Transverse colon (tissue), 4 donors: ENCODE results near the gene NCK2. TPM values are rescaled to one million over a fixed set of nuclear protein-coding genes. Genes with fewer than 3 reads are reported as not detected.

Source experiments
- DNase-seq: peaks from one replicate; pipeline ENCODE4 v3.0.0-alpha.2; 2019
- H3K27ac ChIP-seq, 4 donors: fragments of 200-600 bp; sonication (generic); 2 replicates each; pipeline ENCODE4 v1.5.1; 2016 to 2018; ENCODE audit warnings: inconsistent platforms in 4 of 4
- H3K27me3 ChIP-seq: fragments of 200-600 bp; sonication (generic); 2 replicates; pipeline ENCODE4 v1.5.1; 2017; ENCODE audit warnings: inconsistent platforms
- H3K36me3 ChIP-seq, 4 donors: fragments of 200-600 bp; sonication (generic); 2 replicates each; pipeline ENCODE4 v1.5.1; 2017 to 2019; ENCODE audit warnings: inconsistent platforms in 4 of 4
- H3K4me1 ChIP-seq, 4 donors: fragments of 200-600 bp; sonication (generic); 2 replicates each; pipeline ENCODE4 v1.5.1; 2017 to 2020; ENCODE audit warnings: inconsistent platforms in 4 of 4
- H3K4me3 ChIP-seq, 4 donors: fragments of 200-600 bp; sonication (generic); 1 replicate in 1 of 4; 2 replicates in 3 of 4; pipeline versions ENCODE4 v1.5.1 to v1.6.1; 2017 to 2019; ENCODE audit warnings: inconsistent platforms in 4 of 4
- H3K9me3 ChIP-seq, 2 donors: fragments of 200-600 bp; sonication (generic); 2 replicates each; pipeline ENCODE4 v1.5.1; 2017 to 2019; ENCODE audit warnings: inconsistent platforms in 2 of 2
- EP300 ChIP-seq: sonication (generic); formaldehyde crosslinking; IDR thresholded peaks from one replicate; pipeline ENCODE4 v1.6.1; 2017; ENCODE audit warnings: antibody characterized with exemption, low read depth
- POLR2A ChIP-seq: fragments of 450-650 bp; IDR thresholded peaks from one replicate; pipeline ENCODE4 v1.6.1; 2016; ENCODE audit warnings: antibody characterized with exemption, mild to moderate bottlenecking, moderate library complexity
- POLR2AphosphoS5 ChIP-seq, 3 donors: sonication (generic); formaldehyde crosslinking; IDR thresholded peaks; one replicate each; pipeline ENCODE4 v1.6.1; 2016; ENCODE audit warnings: antibody characterized with exemption in 3 of 3
- WGBS, 2 donors: methylation state at CpG; one replicate each; pipeline ENCODE4 v1.1.5; 2018; ENCODE audit warnings: low coverage in 1 of 2; 5-methylcytosine and 5-hydroxymethylcytosine counted together
- in situ Hi-C, 4 donors: fragments of 200-750 bp; cut with MboI; loops; one replicate each; pipeline versions ENCODE4 v1.15.0 to v1.15.1; 2017; ENCODE audit warnings: low sequenced_read_pairs in 3 of 4, low pct_ligation_motif_present in 1 of 4, low pct_unique_long_range_greater_than_20kb in 1 of 4
- intact Hi-C: fragments of 100-400 bp; cut with DNase I; formaldehyde crosslinking; loops from one replicate; pipeline ENCODE4 v1.15.1; 2023; ENCODE audit warnings: low total_unique reads
- total RNA-seq, 4 donors: library from RNA; depleted of rRNA; stranded (reverse); fragments of >200 nt; gene quantifications; one replicate each; pipeline ENCODE4 v1.1.0, GENCODE V29; 2016
- TF ChIP-seq, protein P1 (sequence below), 5 experiments: fragments of 200-600 bp in 3 of 5; fragments of 450-650 bp in 2 of 5; sonication (generic) in 3 of 5; IDR thresholded peaks; 1 replicate in 2 of 5; 2 replicates in 3 of 5; pipeline ENCODE4 v1.5.1; 2016 to 2017; ENCODE audit warnings: antibody characterized with exemption in 5 of 5, inconsistent platforms in 3 of 5, mild to moderate bottlenecking in 2 of 5, moderate library complexity in 1 of 5

NCK2 gene
- total RNA-seq, 4 donors from 2014 or later, result 42.2 to 74.1 (median 59.9) TPM

DNA sequence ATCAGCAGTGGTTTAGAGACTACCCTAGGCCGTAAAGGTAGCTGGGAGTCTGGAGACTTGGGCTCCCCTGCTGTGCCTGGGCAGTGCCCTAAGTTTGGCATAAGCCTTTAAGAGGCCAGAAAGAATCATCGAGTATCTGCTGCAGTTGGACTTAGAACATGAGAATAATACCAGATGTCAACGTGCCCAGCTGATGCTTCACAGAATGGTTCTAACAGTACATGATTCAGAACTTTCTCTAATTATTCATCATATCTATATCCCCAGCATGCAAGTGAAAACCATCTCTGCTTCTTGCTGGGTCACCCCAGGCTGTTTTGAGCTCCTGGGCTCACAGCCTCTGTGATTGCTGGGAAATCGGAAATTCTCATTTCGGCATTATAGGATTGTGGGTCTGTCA, 118.1 kb downstream of the NCK2 start:
- H3K9me3 ChIP-seq, result no peaks in the 10 kb centered on the region
- H3K4me1 ChIP-seq, result peaks cover 3 to 27% (median 9%) of the 10 kb centered on the region in 4 donors
- H3K27ac ChIP-seq, result no peak overlapping the region
- no peaks in the 10 kb centered on the region for H3K36me3 ChIP-seq
- WGBS, 2 donors, result 78 to 100% methylated on average over 2 to 5 of the region's 5 CpGs
- TF ChIP-seq POLR2A, result no peak
- TF ChIP-seq POLR2AphosphoS5 (IDR thresholded peaks at IDR 0.05), result no peak
- TF ChIP-seq, protein P1, sequence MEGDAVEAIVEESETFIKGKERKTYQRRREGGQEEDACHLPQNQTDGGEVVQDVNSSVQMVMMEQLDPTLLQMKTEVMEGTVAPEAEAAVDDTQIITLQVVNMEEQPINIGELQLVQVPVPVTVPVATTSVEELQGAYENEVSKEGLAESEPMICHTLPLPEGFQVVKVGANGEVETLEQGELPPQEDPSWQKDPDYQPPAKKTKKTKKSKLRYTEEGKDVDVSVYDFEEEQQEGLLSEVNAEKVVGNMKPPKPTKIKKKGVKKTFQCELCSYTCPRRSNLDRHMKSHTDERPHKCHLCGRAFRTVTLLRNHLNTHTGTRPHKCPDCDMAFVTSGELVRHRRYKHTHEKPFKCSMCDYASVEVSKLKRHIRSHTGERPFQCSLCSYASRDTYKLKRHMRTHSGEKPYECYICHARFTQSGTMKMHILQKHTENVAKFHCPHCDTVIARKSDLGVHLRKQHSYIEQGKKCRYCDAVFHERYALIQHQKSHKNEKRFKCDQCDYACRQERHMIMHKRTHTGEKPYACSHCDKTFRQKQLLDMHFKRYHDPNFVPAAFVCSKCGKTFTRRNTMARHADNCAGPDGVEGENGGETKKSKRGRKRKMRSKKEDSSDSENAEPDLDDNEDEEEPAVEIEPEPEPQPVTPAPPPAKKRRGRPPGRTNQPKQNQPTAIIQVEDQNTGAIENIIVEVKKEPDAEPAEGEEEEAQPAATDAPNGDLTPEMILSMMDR (IDR thresholded peaks at IDR 0.05), result no peak
- TF ChIP-seq EP300, result no peak
- DNase-seq, result no peak
- H3K27me3 ChIP-seq, result no peaks in the 10 kb centered on the region
- intact Hi-C loops (no loop called here), in situ Hi-C loops (no loop called here)
- no peak overlapping the region for H3K4me3 ChIP-seq

DNA sequence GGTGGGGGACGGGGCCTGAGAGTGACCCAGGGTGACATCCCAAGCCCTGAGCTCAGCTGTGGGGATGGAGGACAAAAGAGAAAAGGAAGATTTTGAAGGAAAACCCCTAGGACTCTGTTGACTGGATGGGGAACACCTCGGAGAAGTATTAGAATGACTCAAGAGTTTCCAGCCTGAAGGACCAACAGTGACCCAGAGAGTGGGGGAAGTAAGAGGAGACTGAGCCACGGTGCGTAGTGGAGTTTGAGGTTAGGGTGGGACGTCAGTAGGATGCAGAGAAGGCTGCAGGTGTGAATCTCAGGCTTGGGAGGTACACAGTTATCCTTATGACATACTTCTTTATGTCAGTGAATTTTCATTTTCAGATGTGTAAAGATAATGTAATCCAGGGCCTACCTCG, 119.5 kb downstream of the NCK2 start:
- H3K27ac ChIP-seq, result no peak overlapping the region
- no peaks in the 10 kb centered on the region for H3K27me3 ChIP-seq
- TF ChIP-seq POLR2AphosphoS5 (IDR thresholded peaks at IDR 0.05) (no peak), POLR2A (no peak), EP300 (no peak)
- TF ChIP-seq, protein P1 (IDR thresholded peaks at IDR 0.05), result no peak
- no peaks in the 10 kb centered on the region for H3K36me3 ChIP-seq
- H3K4me1 ChIP-seq, result peaks cover 2 to 21% (median 7%) of the 10 kb centered on the region in 4 donors
- 82 to 89% methylated on average over 5 to 6 of the region's 6 CpGs for WGBS, 2 donors
- intact Hi-C loops, result no loop called here
- H3K4me3 ChIP-seq, result no peak overlapping the region
- no peak for DNase-seq
- no peaks in the 10 kb centered on the region for H3K9me3 ChIP-seq
- in situ Hi-C loops, result no loop called here

DNA sequence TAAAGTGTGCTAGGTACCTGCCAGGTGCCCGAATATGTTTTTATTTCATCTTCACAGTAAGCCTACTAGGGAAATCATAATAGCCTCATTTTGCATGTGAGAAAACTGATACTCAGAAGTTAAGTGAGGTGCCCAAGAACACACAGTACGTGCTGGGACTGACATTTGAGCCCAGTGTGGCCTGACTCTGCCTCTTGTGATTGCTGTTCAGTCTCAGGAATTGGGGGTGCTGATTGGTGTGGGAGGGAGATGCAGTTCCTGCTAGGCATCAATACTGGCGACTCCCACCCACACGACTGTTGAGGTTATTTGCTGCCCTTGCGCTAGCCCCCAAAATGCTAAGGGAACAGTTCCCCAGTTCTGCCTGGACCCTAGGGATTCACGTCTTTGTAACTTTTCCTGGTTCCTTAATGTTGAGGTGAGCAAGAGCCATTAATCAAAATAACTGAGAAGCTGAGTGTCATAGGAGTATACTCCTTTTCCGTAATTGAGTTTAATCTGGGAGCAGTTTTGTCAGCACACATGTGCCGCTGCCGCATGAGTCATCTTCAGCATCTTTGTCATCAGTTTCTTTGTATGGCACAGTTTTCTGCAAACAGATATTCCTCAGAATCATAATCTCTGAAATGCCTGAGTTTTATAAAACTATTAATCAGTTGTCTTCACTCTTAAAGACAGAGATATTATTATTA, 120.7 kb downstream of the NCK2 start:
- H3K36me3 ChIP-seq, result no peaks in the 10 kb centered on the region
- WGBS, 2 donors, result 70 to 86% methylated on average over 3 to 8 of the region's 9 CpGs
- no peak for DNase-seq
- in situ Hi-C loops (no loop called here), intact Hi-C loops (no loop called here)
- no peak for TF ChIP-seq POLR2A
- TF ChIP-seq, protein P1 (IDR thresholded peaks at IDR 0.05), result no peak
- no peak for TF ChIP-seq EP300
- no peak for TF ChIP-seq POLR2AphosphoS5 (IDR thresholded peaks at IDR 0.05)
- H3K27ac ChIP-seq, result no peak overlapping the region
- no peak overlapping the region for H3K4me3 ChIP-seq
- no peaks in the 10 kb centered on the region for H3K9me3 ChIP-seq
- peaks cover 0 to 21% (median 6%) of the 10 kb centered on the region in 4 donors for H3K4me1 ChIP-seq
- no peaks in the 10 kb centered on the region for H3K27me3 ChIP-seq

DNA sequence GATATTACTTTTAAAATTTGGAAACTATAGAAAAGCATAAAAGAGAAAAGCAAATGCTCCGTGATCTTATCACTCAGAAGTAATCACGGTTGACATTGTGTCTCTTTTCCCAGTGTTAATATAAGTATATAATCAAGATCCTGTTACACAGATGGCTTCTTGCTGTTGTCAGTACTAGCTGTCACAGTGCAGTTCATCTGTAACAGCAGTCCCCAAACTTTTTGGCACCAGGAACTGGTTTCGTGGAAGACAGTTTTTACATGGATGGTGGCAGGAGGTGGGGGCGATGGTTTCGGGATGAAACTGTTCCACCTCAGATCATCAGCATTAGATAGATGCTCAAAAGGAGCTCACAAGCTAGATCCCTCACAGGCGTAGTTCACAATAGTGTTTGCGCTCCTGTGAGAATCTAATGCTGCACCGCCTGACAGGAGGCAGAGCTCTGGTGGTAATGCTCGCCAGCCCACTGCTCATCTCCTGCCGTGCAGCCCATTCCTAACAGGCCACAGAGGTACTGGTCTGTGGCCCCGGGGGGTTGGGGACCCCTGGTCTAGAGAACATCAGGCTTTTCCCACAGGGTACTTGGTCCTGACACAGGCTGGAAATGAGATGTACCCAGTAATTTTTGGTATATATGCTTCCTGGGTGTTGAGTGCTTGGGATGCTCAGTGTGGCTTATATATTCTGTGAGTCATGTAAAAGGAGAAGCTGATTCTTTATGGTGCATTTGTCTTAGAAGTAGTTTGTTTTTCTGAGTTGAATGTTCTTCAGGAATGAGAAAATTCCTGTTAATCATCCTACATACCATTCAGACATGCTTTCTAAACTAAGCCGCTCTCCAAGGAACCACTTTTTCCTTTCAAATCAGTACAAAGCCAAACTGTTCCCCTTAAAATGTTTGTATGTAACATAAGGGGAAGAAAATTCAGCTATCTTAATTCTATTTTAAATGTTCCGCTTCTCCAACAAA, 121.8 kb downstream of the NCK2 start:
- no peaks in the 10 kb centered on the region for H3K27me3 ChIP-seq
- DNase-seq, result no peak
- WGBS, 2 donors, result 64 to 83% methylated on average over 4 to 13 of the region's 13 CpGs
- TF ChIP-seq EP300, result no peak
- TF ChIP-seq POLR2A, result no peak
- no peak for TF ChIP-seq POLR2AphosphoS5 (IDR thresholded peaks at IDR 0.05)
- TF ChIP-seq, protein P1 (IDR thresholded peaks at IDR 0.05), result no peak
- peaks cover 0 to 21% (median 6%) of the 10 kb centered on the region in 4 donors for H3K4me1 ChIP-seq
- H3K4me3 ChIP-seq, result no peak overlapping the region
- H3K36me3 ChIP-seq, result no peaks in the 10 kb centered on the region
- intact Hi-C loops (no loop called here), in situ Hi-C loops (no loop called here)
- H3K9me3 ChIP-seq, result no peaks in the 10 kb centered on the region
- H3K27ac ChIP-seq, result no peak overlapping the region
